ENCODE data around the gene AKAP10. TPM values are rescaled to one million over a fixed set of nuclear protein-coding genes. Genes with fewer than 3 reads are reported as not detected.
"Not testable (repeated sequence)": the region's sequence is repeated elsewhere in the genome, so short reads cannot be mapped to it uniquely, and the experiment has no call there.

Gene AKAP10, protein sequence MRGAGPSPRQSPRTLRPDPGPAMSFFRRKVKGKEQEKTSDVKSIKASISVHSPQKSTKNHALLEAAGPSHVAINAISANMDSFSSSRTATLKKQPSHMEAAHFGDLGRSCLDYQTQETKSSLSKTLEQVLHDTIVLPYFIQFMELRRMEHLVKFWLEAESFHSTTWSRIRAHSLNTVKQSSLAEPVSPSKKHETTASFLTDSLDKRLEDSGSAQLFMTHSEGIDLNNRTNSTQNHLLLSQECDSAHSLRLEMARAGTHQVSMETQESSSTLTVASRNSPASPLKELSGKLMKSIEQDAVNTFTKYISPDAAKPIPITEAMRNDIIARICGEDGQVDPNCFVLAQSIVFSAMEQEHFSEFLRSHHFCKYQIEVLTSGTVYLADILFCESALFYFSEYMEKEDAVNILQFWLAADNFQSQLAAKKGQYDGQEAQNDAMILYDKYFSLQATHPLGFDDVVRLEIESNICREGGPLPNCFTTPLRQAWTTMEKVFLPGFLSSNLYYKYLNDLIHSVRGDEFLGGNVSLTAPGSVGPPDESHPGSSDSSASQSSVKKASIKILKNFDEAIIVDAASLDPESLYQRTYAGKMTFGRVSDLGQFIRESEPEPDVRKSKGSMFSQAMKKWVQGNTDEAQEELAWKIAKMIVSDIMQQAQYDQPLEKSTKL
- 10 to 100 TPM; 40.5 to 69.0 (median 51.0) TPM for total RNA-seq
- polyA plus RNA-seq, result 10 to 100 TPM; 17.0 to 34.2 TPM
- total RNA-seq, result 80.0 reads per million, percentile 80 among the genes with 10 or more reads in this experiment

DNA sequence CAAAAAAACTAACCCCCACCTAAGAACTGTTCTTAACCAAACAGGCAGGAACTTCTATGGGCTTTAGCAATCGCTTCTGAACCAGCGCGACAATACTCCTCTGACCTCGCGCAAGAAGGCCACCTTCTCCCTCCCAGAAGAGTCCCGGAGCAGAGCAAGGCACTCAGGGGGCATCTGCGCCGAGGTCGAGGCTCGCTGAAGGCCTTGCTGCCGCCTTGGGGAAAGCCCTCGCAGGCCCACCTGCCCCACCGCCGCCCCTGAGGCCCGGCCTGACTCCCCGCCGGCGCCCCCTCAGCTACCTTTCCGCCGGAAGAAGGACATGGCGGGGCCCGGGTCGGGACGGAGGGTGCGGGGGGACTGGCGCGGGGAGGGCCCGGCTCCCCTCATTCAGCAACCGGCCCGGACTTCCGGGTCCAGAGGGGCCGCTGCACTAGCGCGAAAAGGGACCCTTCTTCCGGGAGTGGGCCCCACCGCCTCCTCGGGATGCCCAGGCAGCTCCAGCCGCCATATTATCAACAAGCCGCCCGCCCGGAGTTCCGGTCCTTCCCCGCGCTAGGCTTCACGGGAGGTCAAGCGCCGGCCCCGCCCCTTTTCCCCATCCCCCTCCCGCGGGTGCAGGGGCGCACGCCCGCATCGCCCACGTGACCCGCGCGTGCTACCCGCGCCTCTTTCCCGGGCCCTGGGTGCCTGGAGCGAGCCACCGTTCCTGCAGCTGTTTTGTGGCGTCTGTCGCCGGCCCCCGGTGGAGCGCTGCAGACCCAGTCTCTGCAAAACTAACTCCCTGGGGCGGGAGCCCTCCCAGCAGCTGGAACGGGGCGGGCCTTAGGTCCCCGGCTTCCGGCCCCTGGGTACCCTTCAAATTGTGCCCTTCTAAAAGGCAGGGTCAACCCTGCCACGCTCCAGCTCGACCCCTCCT, at the start of gene AKAP10:
Gene AKAP10, minus strand, starts transcription at position 536 of the 916 bp plus-strand sequence. Its CDS starts 149 bp downstream, at position 387.
- intact Hi-C loops (cut with micrococcal nuclease), result loop anchor here (1.0 to 5.0 kb wide), 10 partner anchors 32 to 1795 kb away; partner anchors contain the start of genes ALDH3A2 (in 2 of the 2), SPECC1 (in 2 of the 2), ALKBH5 (in 1 of the 2) and B9D1 (in 1 of the 2)
- ChIA-PET CTCF (interaction anchor here (0.6 to 1.6 kb wide), 2 partner anchors 16 to 31 kb away, joined by 3 to 5 read pairs; partner anchors contain the start of gene SPECC1), POLR2A (interaction anchor here (0.6 to 2.0 kb wide), 15 partner anchors 12 to 1066 kb away, joined by 3 to 9 read pairs (median 5); partner anchors contain the start of genes ALDH3A2, MAPK7, SPECC1 and ULK2)
- H3K27ac ChIP-seq (ENCODE audit: low read depth, low read length), result peak within 1 kb of the TSS; percentile 78
- no peaks in the 10 kb centered on the region for H3K9me3 ChIP-seq (ENCODE audit: control insufficient read depth in 2 of 3, low read length in 3 of 3)
- no peaks in the 10 kb centered on the region for H3K27me3 ChIP-seq (ENCODE audit: control insufficient read depth in 2 of 2, insufficient read depth in 2 of 2, low read length in 2 of 2)
- no peaks in the 10 kb centered on the region for H3K27me3 Mint-ChIP-seq
- DNase-seq, result peak; percentile 78 to 96 (median 86)
- peaks cover 0 to 11% (median 0%) of the 10 kb centered on the region in 11 donors for H3K9me3 Mint-ChIP-seq
- peak within 1 kb of the TSS; percentile 94 to 98 (median 96) for H3K27ac Mint-ChIP-seq
- peak within 1 kb of the TSS; percentile 88 to 98 (median 96) for H3K4me3 Mint-ChIP-seq
- peaks cover 0 to 17% (median 14%) of the 10 kb centered on the region in 5 donors for H3K36me3 Mint-ChIP-seq
- peaks cover 8 to 11% of the 10 kb centered on the region in 2 donors for H3K4me1 ChIP-seq (ENCODE audit: control insufficient read depth in 2 of 2, insufficient read depth in 2 of 2, low read length in 2 of 2)
- peaks cover 0 to 4% (median 0%) of the 10 kb centered on the region in 3 experiments for H3K36me3 ChIP-seq (ENCODE audit: control insufficient read depth in 2 of 3, insufficient read depth in 3 of 3, low read length in 3 of 3)
- H3K4me3 ChIP-seq (ENCODE audit: low read length), result peak within 1 kb of the TSS; percentile 85
- ATAC-seq, result peak; percentile 94
- H3K4me1 Mint-ChIP-seq, result peaks cover 28 to 55% (median 52%) of the 10 kb centered on the region in 7 donors

DNA sequence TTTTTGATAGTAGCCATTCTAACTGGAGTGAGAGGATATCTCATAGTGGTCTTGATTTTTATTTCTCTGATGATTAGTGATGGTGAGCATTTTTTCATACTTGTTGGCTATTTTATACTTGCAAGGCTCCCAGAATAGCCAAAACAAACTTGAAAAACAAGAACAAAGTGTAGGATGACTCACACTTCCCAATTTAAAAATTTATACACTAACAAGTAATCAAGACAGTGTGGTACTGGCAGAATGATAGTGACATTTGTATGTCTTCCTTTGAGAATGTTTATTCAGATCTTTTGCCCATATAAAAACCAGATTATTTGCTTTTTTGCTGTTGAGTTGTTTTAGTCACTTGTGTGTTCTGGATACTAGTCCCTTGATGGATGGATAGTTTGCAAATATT, 49.3 kb upstream of the AKAP10 start:
- CTCF ChIA-PET, result no interaction called here
- H3K4me1 Mint-ChIP-seq, result peaks cover 0 to 2% (median 0%) of the 10 kb centered on the region in 7 donors
- POLR2A ChIA-PET, result no interaction called here
- ATAC-seq, result no peak
- no peak overlapping the region for H3K4me3 ChIP-seq (ENCODE audit: low read length)
- peaks cover 0 to 9% (median 0%) of the 10 kb centered on the region in 11 donors for H3K9me3 Mint-ChIP-seq
- no peaks in the 10 kb centered on the region for H3K9me3 ChIP-seq (ENCODE audit: control insufficient read depth in 2 of 3, low read length in 3 of 3)
- no peaks in the 10 kb centered on the region for H3K4me1 ChIP-seq (ENCODE audit: control insufficient read depth in 2 of 2, insufficient read depth in 2 of 2, low read length in 2 of 2)
- H3K36me3 Mint-ChIP-seq, result no peaks in the 10 kb centered on the region
- H3K27ac Mint-ChIP-seq, result no peak overlapping the region
- H3K27me3 Mint-ChIP-seq, result peaks cover 0 to 45% (median 3%) of the 10 kb centered on the region in 5 donors
- intact Hi-C loops (cut with micrococcal nuclease), result no loop called here
- H3K36me3 ChIP-seq (ENCODE audit: control insufficient read depth in 2 of 3, insufficient read depth in 3 of 3, low read length in 3 of 3), result no peaks in the 10 kb centered on the region
- H3K27me3 ChIP-seq (ENCODE audit: control insufficient read depth in 2 of 2, insufficient read depth in 2 of 2, low read length in 2 of 2), result no peaks in the 10 kb centered on the region
- no peak for DNase-seq
- no peak overlapping the region for H3K4me3 Mint-ChIP-seq
- no peak overlapping the region for H3K27ac ChIP-seq (ENCODE audit: low read depth, low read length)

DNA sequence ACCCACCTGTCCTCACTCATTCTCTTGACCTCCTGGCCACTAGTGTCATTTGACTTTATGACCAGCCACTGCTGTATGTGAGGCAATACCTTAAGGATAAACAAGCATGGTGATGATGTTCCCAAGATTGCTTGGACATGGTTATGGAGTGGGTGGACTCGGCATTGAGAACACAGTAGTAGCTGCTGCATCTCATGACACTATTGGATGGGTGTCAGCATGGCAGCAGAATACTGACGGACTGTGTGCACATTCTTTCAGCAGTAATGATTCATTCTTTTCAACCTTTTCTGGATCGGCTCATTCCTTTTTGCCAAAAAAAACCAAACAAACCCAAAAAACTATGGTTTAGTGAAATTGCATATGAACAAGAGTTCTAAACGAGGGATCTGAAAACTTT, 45.1 kb upstream of the AKAP10 start:
- Histone ChIP-seq H3K9me3 (ENCODE audit: control insufficient read depth in 2 of 3, low read length in 3 of 3) (no peaks in the 10 kb centered on the region), H3K36me3 (ENCODE audit: control insufficient read depth in 2 of 3, insufficient read depth in 3 of 3, low read length in 3 of 3) (no peaks in the 10 kb centered on the region), H3K4me3 (ENCODE audit: low read length) (no peak overlapping the region), H3K27me3 (ENCODE audit: control insufficient read depth in 2 of 2, insufficient read depth in 2 of 2, low read length in 2 of 2) (no peaks in the 10 kb centered on the region), H3K27ac (ENCODE audit: low read depth, low read length) (no peak overlapping the region), H3K4me1 (ENCODE audit: control insufficient read depth in 2 of 2, insufficient read depth in 2 of 2, low read length in 2 of 2) (no peaks in the 10 kb centered on the region)
- ATAC-seq (no peak), DNase-seq (no peak)
- Mint-ChIP-seq H3K4me3 (no peak overlapping the region), H3K27me3 (peaks cover 0 to 33% (median 5%) of the 10 kb centered on the region in 5 donors), H3K4me1 (no peaks in the 10 kb centered on the region), H3K36me3 (no peaks in the 10 kb centered on the region), H3K27ac (no peak overlapping the region), H3K9me3 (peaks cover 0 to 7% (median 0%) of the 10 kb centered on the region in 11 donors)
- intact Hi-C loops (cut with micrococcal nuclease), result no loop called here
- CTCF ChIA-PET, result no interaction called here
- POLR2A ChIA-PET, result no interaction called here

DNA sequence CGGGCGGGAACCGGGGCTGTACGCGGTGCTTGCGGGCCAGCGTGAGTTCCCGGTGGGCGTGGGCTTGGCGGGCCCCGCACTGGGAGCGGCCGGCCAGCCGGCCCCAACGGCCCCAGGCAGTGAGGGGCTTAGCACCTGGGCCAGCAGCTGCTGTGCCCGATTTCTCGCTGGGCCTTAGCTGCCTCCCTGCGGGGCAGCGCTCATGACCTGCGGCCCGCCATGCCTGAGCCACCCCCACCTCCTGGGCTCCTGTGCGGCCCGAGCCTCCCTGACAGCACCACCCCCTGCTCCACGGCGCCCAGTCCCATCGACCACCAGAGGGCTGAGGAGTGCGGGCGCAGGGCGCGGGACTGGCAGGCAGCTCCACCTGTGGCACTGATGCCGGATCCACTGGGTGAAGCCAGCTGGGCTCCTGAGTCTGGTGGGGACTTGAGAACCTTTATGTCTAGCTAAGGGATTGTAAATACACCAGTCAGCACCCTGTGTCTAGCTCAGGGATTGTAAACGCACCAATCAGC, 38.9 kb upstream of the AKAP10 start:
- H3K36me3 ChIP-seq (ENCODE audit: control insufficient read depth in 2 of 3, insufficient read depth in 3 of 3, low read length in 3 of 3); H3K9me3 ChIP-seq (ENCODE audit: control insufficient read depth in 2 of 3, low read length in 3 of 3); H3K27ac ChIP-seq (ENCODE audit: low read depth, low read length); H3K36me3 Mint-ChIP-seq; DNase-seq; H3K4me1 Mint-ChIP-seq; POLR2A ChIA-PET; H3K4me3 ChIP-seq (ENCODE audit: low read length); H3K4me3 Mint-ChIP-seq; ATAC-seq; H3K9me3 Mint-ChIP-seq; CTCF ChIA-PET; intact Hi-C loops (cut with micrococcal nuclease); H3K27me3 ChIP-seq (ENCODE audit: control insufficient read depth in 2 of 2, insufficient read depth in 2 of 2, low read length in 2 of 2); H3K27ac Mint-ChIP-seq; H3K4me1 ChIP-seq (ENCODE audit: control insufficient read depth in 2 of 2, insufficient read depth in 2 of 2, low read length in 2 of 2): not testable (repeated sequence)
- H3K27me3 Mint-ChIP-seq, result peaks cover 29 to 47% (median 39%) of the 10 kb centered on the region in 5 donors

DNA sequence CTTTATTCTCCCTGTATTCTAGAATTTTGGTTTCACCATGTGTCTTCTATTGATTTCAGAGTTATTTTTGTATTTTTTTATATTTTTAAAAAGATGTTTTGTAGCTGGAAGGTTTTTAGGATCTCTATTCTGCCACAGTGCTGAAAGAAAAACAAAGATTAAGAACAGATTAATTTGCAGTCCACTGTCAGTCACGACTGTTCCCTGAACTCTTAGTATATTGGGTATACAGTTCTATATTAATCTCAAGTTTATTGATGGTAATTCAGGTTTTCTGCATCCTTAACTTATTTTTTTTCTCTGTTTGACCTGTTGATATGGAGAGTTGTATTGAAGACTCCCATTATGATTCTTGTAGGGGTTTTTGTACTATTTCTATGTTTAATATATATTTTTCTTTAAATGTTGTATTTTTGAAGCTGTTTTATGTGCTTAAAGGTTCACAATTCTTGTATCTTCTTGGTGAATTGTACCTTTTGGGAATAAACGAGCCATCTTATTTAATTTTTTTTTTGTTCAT, 34.4 kb upstream of the AKAP10 start:
- CTCF ChIA-PET, result interaction anchor here (0.7 to 2.1 kb wide), 3 partner anchors 20 to 211 kb away, joined by 3 to 14 read pairs (median 3); no protein-coding TSS in a partner anchor
- Mint-ChIP-seq H3K27me3 (peaks cover 50 to 64% (median 57%) of the 10 kb centered on the region in 5 donors), H3K4me1 (peaks cover 6 to 17% (median 14%) of the 10 kb centered on the region in 7 donors), H3K4me3 (no peak overlapping the region), H3K36me3 (no peaks in the 10 kb centered on the region), H3K9me3 (no peaks in the 10 kb centered on the region), H3K27ac (no peak overlapping the region)
- intact Hi-C loops (cut with micrococcal nuclease), result no loop called here
- DNase-seq (no peak), ATAC-seq (no peak)
- H3K4me3 ChIP-seq (ENCODE audit: low read length), result no peak overlapping the region
- peaks cover 0 to 3% of the 10 kb centered on the region in 2 donors for H3K27me3 ChIP-seq (ENCODE audit: control insufficient read depth in 2 of 2, insufficient read depth in 2 of 2, low read length in 2 of 2)
- no peaks in the 10 kb centered on the region for H3K4me1 ChIP-seq (ENCODE audit: control insufficient read depth in 2 of 2, insufficient read depth in 2 of 2, low read length in 2 of 2)
- H3K36me3 ChIP-seq (ENCODE audit: control insufficient read depth in 2 of 3, insufficient read depth in 3 of 3, low read length in 3 of 3), result no peaks in the 10 kb centered on the region
- H3K27ac ChIP-seq (ENCODE audit: low read depth, low read length), result no peak overlapping the region
- POLR2A ChIA-PET, result no interaction called here
- no peaks in the 10 kb centered on the region for H3K9me3 ChIP-seq (ENCODE audit: control insufficient read depth in 2 of 3, low read length in 3 of 3)

All from naive thymus-derived CD4-positive, alpha-beta T cell (primary cell).